ENCODE data around the gene GNB4.

Gene GNB4

GRCh38 chr3:179432451-179432850 lies 18.8 kb downstream of the GNB4 start:
- H3K27ac Mint-ChIP-seq = no peak overlapping the region
- H3K36me3 Mint-ChIP-seq (ENCODE audit: low read depth) = no peaks in the 10 kb centered on the region
- H3K27me3 Mint-ChIP-seq (ENCODE audit: low read depth) = no peaks in the 10 kb centered on the region
- TF ChIP-seq CTCF (IDR thresholded peaks at IDR 0.05; ENCODE audit: unreplicated experiment in 3 of 3) = no peak
- no peaks in the 10 kb centered on the region for H3K9me3 Mint-ChIP-seq
- H3K4me1 Mint-ChIP-seq = peaks cover 23% of the 10 kb centered on the region
- no peak overlapping the region for H3K4me3 Mint-ChIP-seq

- H3K27ac Mint-ChIP-seq = no peak overlapping the region
- no peak overlapping the region for H3K4me3 Mint-ChIP-seq
- H3K4me1 Mint-ChIP-seq = peaks cover 23% of the 10 kb centered on the region
- no peaks in the 10 kb centered on the region for H3K27me3 Mint-ChIP-seq (ENCODE audit: low read depth)
- no peaks in the 10 kb centered on the region for H3K9me3 Mint-ChIP-seq
- no peak for TF ChIP-seq CTCF (IDR thresholded peaks at IDR 0.05; ENCODE audit: unreplicated experiment in 3 of 3)
- peaks cover under 1% of the 10 kb centered on the region for H3K36me3 Mint-ChIP-seq (ENCODE audit: low read depth)
These were observed 19.2 kb downstream of the GNB4 start for GRCh38 chr3:179432021-179432420.

- Mint-ChIP-seq H3K4me1 (peaks cover 23% of the 10 kb centered on the region), H3K4me3 (no peak overlapping the region), H3K36me3 (ENCODE audit: low read depth) (peaks cover 6% of the 10 kb centered on the region), H3K9me3 (no peaks in the 10 kb centered on the region), H3K27ac (no peak overlapping the region), H3K27me3 (ENCODE audit: low read depth) (no peaks in the 10 kb centered on the region)
- no peak for TF ChIP-seq CTCF (IDR thresholded peaks at IDR 0.05; ENCODE audit: unreplicated experiment in 3 of 3)
These were observed 20.9 kb downstream of the GNB4 start for GRCh38 chr3:179430277-179430870.

GRCh38 chr3:179428876-179429548 lies 22.3 kb downstream of the GNB4 start:
- no peak overlapping the region for H3K27ac Mint-ChIP-seq
- H3K9me3 Mint-ChIP-seq = no peaks in the 10 kb centered on the region
- TF ChIP-seq CTCF (IDR thresholded peaks at IDR 0.05; ENCODE audit: unreplicated experiment in 3 of 3) = no peak
- H3K27me3 Mint-ChIP-seq (ENCODE audit: low read depth) = no peaks in the 10 kb centered on the region
- peaks cover 20% of the 10 kb centered on the region for H3K36me3 Mint-ChIP-seq (ENCODE audit: low read depth)
- peaks cover 21% of the 10 kb centered on the region for H3K4me1 Mint-ChIP-seq
- H3K4me3 Mint-ChIP-seq = no peak overlapping the region

- Mint-ChIP-seq H3K27me3 (ENCODE audit: low read depth) (no peaks in the 10 kb centered on the region), H3K27ac (no peak overlapping the region), H3K36me3 (ENCODE audit: low read depth) (peaks cover 30% of the 10 kb centered on the region), H3K4me1 (no peaks in the 10 kb centered on the region), H3K9me3 (no peaks in the 10 kb centered on the region), H3K4me3 (no peak overlapping the region)
- no peak for TF ChIP-seq CTCF (IDR thresholded peaks at IDR 0.05; ENCODE audit: unreplicated experiment in 3 of 3)
These were observed 26.2 kb downstream of the GNB4 start for GRCh38 chr3:179425075-179425474.

GRCh38 chr3:179421500-179421899 lies 29.8 kb downstream of the GNB4 start:
- TF ChIP-seq CTCF (IDR thresholded peaks at IDR 0.05; ENCODE audit: unreplicated experiment in 3 of 3) = peak; percentile 18 to 50 (median 37)
- Mint-ChIP-seq H3K36me3 (ENCODE audit: low read depth) (peaks cover 37% of the 10 kb centered on the region), H3K27ac (no peak overlapping the region), H3K9me3 (no peaks in the 10 kb centered on the region), H3K4me1 (no peaks in the 10 kb centered on the region), H3K27me3 (ENCODE audit: low read depth) (no peaks in the 10 kb centered on the region), H3K4me3 (no peak overlapping the region)

All from nephron (organoid).